Urothelium cell line (cell line): ENCODE measurements around the gene GDF9.

ENCODE experiments used
- DNase-seq: peaks from one replicate; pipeline ENCODE4 v3.0.0; 2011; ENCODE audit warnings: low spot score, mixed read lengths
- FAIRE-seq: peaks from 2 replicates; lab custom pipeline; 2011; peaks lifted over from hg19 to GRCh38; lab: Jason Lieb, UNC

Gene GDF9

GRCh38 chr5:132839426-132840301 lies 26.6 kb downstream of the GDF9 start:
- peak; percentile 29 for DNase-seq
- FAIRE-seq: no peak

GRCh38 chr5:132838516-132839282 lies 27.6 kb downstream of the GDF9 start:
- FAIRE-seq (no peak), DNase-seq (no peak)

DNA sequence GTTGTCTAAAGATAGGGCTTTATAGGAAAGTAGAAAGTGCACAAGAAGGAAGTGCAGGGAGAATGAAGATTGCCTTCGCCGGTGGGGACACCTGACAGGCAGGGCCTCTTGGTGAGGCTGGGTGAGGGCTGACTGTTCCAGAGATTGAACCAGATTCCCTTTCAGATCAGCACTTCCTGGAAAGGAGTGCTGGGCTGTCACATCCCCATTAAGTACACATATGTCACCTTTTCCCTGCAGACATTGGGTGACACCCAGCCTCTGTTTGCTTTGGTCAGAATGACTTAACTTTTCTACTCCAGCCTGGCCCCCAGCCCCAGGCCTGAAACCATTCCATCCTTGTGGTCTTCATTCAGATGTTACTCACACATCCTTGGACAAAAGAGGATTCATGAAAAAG lies 28.4 kb downstream of the GDF9 start:
- DNase-seq (no peak), FAIRE-seq (no peak)

GRCh38 chr5:132836852-132837251 lies 29.4 kb downstream of the GDF9 start:
- FAIRE-seq: no peak

GRCh38 chr5:132834057-132834456 lies 32.2 kb downstream of the GDF9 start:
- no peak for DNase-seq
- FAIRE-seq: no peak

More at GRCh38 chr5:132836852-132837251, 29.4 kb downstream of the GDF9 start:
- DNase-seq: no peak

DNA sequence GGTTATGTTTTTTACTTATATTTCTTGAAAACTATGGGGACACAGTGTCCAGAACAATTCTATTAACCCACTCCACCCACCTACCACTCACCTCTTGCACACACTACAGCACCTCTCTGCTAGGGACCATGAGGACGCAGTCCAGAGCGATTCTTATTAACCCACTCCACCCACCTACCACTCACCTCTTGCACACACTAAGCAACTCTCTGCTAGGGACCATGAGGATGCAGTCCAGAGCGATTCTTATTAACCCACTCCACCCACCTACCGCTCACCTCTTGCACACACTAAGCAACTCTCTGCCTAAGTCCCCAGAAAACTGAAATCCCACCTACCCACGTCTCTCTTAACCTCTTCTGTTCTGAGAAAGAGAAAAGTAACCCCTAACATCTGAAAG lies 33.7 kb downstream of the GDF9 start:
- no peak for FAIRE-seq
- DNase-seq: no peak

DNA sequence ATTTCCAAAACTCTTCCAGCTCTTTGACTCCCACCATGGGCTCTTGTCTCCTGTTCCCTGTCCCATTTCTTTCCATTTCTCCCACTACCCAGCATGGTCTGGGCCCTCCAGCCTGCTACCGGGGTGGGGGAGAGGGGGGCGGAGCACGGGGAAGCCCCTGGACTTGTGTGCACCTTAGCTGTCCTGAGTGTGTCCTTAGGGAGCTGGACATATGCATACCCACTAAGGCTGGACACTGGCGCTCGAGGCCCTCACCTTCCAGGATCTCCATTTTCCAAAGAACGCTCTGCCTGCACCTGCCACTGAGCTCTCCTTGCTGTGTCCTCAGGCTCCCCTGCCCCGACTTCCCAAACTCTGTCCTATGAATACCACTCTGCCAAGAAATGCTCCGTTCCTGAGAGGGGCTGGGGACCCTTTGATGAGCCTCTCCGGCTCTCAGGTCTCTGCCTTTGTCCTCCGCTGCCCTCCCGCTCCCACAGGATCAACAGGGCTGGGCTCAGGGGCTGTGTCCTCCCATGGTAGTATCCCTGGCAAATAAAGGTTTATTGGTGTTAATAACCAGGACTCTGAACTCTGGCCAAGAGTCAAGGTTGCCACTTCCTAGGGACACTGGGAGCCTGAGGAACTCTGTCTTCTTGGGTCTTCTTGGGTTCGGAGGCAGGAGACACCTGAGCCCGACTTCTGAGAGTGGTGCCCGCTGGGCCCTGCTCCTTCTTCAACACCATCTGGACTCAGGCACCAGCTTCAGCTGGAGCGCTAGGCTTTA lies 35.0 kb downstream of the GDF9 start:
- DNase-seq: no peak
- FAIRE-seq: no peak

- DNase-seq (peak; percentile 88), FAIRE-seq (no peak)
Observed at GRCh38 chr5:132830436-132831094, 35.7 kb downstream of the GDF9 start, which contains the start of gene SHROOM1. Gene SHROOM1 (minus strand): TSS chr5:132830647. CDS start chr5:132826140, 4,507 bp downstream.

DNA sequence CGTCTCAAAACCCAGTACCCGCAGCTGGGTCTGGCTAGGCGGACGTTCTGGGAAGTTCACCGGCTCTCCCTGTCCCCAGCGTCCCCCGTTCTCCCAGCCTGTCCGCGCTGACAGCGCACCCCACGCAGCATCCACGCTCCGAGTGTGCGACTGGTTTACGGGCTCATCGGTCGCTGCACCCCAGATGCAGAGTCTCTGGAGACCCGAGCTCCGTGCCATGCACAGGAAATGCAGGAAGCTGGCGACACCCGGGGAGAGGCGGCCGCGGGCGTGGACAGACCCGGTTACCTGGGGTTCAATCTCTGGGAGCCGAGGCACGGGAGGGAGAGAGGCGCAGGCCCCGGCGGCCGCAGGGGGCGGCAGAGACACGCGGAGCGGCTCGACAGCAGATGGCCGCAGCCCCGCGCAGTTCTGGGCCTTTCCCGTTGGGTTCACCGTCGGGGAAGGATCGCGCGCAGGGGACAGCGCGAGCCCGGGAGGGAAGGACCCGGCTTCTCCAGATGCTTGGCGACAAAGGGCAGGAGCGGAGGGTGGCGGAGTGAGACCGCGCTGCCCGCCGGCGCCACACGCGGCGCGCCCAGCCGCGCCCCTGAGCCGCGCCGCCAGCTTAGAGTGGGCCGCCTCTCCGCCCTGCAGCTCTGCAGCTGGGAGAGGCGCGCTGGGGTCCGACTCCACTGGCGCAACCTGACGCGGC lies 36.4 kb downstream of the GDF9 start:
- DNase-seq (peak; percentile 95), FAIRE-seq (peak; percentile 56)

GRCh38 chr5:132828846-132829494 lies 37.3 kb downstream of the GDF9 start:
- no peak for DNase-seq
- peak; percentile 46 for FAIRE-seq

DNA sequence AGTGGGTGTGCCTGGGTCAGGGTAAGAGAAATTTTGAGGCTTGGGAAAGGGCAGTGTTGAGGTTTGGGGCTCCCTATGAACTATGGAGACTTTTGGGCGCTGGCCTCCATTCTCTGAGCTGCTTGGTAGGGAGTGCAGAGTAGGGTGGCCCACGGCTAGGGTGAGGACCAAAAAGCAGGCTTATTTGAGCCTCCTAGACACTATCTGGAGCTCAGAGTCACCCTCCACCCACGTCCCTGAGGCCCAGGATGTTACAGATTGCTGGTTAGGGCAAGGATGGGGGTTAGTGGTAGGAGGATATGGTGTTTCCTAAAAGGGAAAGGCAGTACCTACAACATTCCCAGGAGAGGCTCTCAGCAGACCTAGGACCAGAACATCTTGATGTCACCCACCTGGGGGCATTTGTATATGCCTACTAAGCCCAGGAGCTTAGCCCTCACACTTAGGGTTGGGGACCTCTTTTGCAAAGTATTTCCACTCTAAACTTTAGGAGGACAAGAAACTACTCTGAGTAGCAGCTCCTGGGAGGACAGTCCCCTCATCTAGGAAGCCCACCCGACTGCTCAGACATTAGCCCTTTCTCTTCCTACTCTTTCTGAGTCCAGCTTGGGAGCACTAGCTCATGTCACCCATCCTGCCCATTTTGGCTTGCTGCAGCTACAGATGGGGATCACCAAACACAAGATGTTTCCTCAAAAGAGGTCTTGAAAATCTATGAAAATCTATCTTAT lies 38.2 kb downstream of the GDF9 start:
- DNase-seq (no peak), FAIRE-seq (peak; percentile 48)

- peak; percentile 46 for FAIRE-seq
- DNase-seq: no peak
Observed at GRCh38 chr5:132826424-132827082, 39.7 kb downstream of the GDF9 start.

DNA sequence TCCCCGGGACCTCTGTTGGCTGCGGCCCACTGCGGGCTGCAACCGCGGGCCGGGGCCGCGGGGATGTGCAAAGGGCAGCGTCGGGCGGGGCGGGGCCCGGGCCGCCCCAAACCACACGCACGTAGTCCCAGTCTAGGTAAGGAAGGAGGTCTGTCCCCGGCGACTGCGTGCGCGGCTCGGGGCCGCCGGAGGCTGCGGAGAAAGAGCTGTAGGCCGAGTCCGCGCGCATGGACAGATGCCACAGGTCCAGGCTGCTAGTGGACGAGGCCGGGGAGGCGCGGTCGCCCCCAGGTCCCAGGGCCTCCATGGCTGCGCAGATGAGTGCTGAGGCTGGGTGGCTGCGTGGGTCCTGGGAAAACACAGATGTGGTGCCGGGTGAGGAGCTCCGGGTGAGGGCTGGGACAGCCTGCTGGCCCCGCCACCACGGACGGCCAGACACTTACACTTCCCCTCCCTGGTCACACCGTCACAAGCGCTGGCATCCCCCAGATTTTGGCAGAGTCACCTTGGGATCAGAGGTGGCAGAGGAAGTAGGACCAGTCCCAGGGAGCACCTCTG lies 40.4 kb downstream of the GDF9 start:
- FAIRE-seq: no peak
- no peak for DNase-seq

GRCh38 chr5:132825033-132825833 lies 41.0 kb downstream of the GDF9 start:
- DNase-seq: no peak
- FAIRE-seq: no peak

DNA sequence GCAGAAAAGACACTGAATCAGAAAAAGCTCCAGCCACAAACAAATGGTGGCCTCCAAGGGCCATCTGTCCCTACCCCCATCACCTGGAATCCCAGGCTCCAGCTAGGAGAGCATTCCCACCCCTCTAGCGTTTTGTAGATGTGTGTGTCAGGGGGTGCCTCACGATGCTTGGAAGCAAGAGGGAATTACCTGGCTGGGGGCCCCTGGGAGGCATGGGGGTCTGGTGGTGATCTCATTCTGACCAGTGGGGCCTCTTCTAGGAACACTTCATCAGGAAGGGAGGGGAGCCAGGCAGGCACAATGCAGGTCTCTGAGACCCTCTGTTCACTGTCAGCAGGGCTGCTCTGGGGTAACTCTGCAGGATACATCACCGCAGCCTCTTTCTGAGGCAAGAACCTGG lies 41.8 kb downstream of the GDF9 start:
- FAIRE-seq (no peak), DNase-seq (no peak)

DNA sequence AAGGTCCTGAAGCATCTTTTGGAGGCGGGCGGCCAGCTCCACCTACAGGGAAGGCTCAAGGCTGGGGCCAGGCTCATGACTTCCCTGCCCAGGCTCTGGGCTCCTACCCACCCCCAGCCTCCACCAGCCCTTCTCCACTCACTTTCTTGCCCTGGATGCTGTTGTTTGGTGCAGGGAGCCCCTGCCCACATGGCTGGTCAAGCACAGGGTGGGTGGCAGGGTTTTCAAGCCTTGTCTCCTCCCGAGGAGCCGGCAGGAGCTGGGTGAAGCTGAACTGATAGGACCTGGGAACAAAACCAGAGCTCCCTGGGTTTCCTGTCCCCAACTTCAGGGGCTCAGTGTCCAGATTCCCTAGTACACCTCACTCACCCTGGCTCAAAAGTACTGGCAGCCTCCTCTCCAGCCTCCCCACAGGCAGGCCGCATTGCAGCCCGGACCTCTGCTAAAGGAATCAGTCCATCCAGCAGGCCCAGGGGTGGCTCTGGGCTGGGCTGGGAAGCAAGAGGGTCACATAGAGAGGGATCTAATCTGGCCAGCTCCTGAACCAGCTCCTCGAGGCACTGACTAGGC lies 42.7 kb downstream of the GDF9 start:
- FAIRE-seq: no peak
- no peak for DNase-seq
